Osteocyte (in vitro differentiated cells): ENCODE results near the gene TTC21A. TPM values are rescaled to one million over a fixed set of nuclear protein-coding genes. Genes with fewer than 3 reads are reported as not detected.

Experiments used
- DNase-seq: peaks from one replicate; pipeline ENCODE4 v3.0.0; 2021; ENCODE audit warnings: mixed read lengths; ENCODE audit not compliant: unreplicated experiment; ENCODE audit errors: extremely low spot score
- H3K27ac Mint-ChIP-seq: one replicate; pipeline ENCODE4 v1.8.0; 2021; ENCODE audit warnings: mild to moderate bottlenecking, mixed read lengths; ENCODE audit not compliant: unreplicated experiment
- H3K27me3 Mint-ChIP-seq: one replicate; pipeline ENCODE4 v1.8.0; 2021; ENCODE audit warnings: mixed read lengths; ENCODE audit not compliant: unreplicated experiment
- H3K36me3 Mint-ChIP-seq: one replicate; pipeline ENCODE4 v1.8.0; 2021; ENCODE audit warnings: mixed read lengths; ENCODE audit not compliant: unreplicated experiment
- H3K4me1 Mint-ChIP-seq: one replicate; pipeline ENCODE4 v1.8.0; 2021; ENCODE audit warnings: mixed read lengths; ENCODE audit not compliant: unreplicated experiment
- H3K4me3 Mint-ChIP-seq: one replicate; pipeline ENCODE4 v1.8.0; 2021; ENCODE audit warnings: mild to moderate bottlenecking, moderate library complexity, mixed read lengths; ENCODE audit not compliant: unreplicated experiment
- H3K9me3 Mint-ChIP-seq: one replicate; pipeline ENCODE4 v1.8.0; 2021; ENCODE audit warnings: mixed read lengths; ENCODE audit not compliant: unreplicated experiment
- total RNA-seq: library from RNA; stranded (reverse); gene quantifications from 2 replicates; pipeline ENCODE4 v1.2.1, GENCODE V29; 2021
- TF ChIP-seq, protein P1 (sequence below): fragments of 200-600 bp; sonication (generic); IDR thresholded peaks from 2 replicates; pipeline ENCODE4 v1.5.0; 2021; ENCODE audit warnings: antibody characterized with exemption, mild to moderate bottlenecking, moderate library complexity

Gene TTC21A
- total RNA-seq, 1 donor from 2014 or later, result 10.3 TPM

DNA sequence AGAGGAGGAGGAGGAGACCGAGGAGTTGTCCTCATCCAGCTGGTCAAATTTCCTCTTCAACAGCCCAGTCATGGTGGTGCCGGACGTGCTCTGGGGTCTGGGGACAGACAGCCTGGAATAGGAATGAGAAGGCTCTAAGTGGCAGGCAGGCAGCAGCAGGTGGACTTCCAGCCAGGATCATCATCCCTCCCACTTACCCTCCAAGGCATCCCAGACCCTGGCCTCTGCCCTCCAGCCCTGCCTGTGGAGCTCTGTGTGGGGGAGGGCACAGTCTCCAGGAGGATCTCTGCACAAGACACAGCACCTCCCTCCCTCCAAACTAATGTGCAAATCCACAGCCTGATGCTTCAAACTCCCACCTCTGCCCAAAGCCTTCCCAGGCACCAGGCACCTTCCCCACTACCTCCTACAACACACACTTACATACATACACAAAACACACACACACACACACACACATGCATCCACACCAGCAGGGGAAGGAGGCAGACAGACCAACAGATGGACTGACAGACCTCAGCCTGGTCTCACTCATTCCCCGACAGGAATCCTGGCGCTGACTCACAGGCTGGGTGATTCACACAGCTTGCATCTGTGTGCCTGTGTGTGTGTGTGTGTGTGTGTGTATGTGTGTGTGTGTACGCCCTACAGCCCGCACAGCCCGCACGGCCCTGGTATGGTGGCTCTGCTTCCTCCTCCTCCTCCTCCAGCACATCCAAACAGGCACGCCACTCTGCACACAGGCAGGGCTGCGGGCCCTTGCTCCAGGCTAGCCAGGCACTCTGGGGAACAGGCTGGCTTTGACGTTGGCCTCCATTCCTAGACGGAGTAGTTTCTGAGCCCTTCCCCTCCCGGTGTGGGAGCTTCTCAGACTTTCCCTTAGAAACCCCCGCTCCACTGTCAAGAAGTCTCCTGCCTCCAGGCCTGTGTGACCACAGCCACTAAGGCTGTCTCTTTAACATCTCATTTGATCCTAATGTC, 39.4 kb downstream of the TTC21A start:
- peak; percentile 90 for DNase-seq
- Mint-ChIP-seq H3K4me1 (peaks cover 77% of the 10 kb centered on the region), H3K36me3 (peaks cover 29% of the 10 kb centered on the region), H3K27me3 (no peaks in the 10 kb centered on the region), H3K27ac (peak overlapping the region; percentile 99), H3K9me3 (no peaks in the 10 kb centered on the region), H3K4me3 (peak overlapping the region; percentile 70)
- TF ChIP-seq, protein P1, sequence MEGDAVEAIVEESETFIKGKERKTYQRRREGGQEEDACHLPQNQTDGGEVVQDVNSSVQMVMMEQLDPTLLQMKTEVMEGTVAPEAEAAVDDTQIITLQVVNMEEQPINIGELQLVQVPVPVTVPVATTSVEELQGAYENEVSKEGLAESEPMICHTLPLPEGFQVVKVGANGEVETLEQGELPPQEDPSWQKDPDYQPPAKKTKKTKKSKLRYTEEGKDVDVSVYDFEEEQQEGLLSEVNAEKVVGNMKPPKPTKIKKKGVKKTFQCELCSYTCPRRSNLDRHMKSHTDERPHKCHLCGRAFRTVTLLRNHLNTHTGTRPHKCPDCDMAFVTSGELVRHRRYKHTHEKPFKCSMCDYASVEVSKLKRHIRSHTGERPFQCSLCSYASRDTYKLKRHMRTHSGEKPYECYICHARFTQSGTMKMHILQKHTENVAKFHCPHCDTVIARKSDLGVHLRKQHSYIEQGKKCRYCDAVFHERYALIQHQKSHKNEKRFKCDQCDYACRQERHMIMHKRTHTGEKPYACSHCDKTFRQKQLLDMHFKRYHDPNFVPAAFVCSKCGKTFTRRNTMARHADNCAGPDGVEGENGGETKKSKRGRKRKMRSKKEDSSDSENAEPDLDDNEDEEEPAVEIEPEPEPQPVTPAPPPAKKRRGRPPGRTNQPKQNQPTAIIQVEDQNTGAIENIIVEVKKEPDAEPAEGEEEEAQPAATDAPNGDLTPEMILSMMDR, result no peak

DNA sequence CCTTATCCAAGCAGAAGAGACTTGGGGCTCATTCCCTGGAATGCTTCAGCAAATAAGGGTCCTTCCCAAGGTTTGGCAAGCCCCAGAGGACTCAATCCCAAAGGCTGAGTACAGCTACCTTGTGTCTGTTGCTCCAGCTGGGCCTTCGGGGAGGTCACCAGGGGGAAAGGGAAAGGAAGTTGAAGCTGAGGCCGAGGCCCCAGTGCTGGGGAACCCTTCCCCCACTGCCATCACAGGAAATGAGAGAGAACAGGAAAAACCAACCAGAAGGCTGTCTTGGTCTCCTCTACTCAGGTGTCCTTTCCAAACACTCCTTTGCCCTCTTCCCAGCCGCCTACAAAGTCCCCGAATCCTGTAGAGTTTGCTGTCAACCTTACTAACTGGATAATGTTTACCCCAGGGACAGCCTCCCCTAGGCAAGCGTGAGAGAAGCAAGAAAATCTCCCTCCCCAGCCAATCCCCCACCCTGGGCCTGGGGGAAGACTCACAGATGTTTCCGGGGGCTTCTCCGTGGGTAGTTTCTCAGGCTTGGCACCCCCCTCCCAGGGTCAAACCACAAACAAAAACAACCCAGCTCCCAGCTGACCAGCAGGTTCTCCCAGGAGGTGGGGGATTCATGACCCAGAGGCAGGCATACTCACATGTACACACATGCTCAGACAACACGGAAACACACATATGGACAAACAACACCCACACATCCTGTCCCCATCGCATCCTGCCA, 40.4 kb downstream of the TTC21A start:
- Mint-ChIP-seq H3K4me3 (peak overlapping the region; percentile 70), H3K9me3 (no peaks in the 10 kb centered on the region), H3K27me3 (no peaks in the 10 kb centered on the region), H3K27ac (peak overlapping the region; percentile 99), H3K36me3 (peaks cover 23% of the 10 kb centered on the region), H3K4me1 (peaks cover 80% of the 10 kb centered on the region)
- TF ChIP-seq, protein P1, result no peak
- no peak for DNase-seq

DNA sequence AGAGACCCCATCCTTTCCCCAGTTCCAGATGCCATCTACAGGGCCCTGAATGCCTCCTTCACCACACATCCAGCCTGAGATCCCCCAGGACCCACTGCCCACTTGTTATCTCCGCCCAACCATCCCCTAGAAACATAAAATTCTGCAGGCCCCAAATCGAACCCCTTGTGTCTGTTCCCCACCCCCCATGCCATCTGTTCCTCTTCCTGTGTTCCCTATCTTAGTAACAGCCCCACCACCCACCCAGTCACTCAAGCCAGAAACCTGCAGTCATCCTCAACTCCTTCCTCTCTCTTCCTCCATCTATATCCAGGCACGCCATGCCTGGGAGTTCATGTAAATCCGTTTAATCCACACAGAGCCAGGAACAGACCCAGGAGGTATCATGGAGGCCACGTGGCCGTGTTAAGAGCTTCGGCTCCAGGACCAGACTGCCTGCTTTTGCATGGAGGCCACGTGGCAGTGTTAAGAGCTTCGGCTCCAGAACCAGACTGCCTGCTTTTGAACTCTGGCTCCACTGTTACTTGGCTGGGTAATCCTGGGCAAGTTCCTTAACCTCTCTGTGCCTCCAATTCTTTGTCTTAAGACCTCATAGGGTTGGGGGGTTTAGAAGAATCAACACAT, 41.1 kb downstream of the TTC21A start:
- H3K4me3 Mint-ChIP-seq, result peak overlapping the region; percentile 70
- H3K9me3 Mint-ChIP-seq, result no peaks in the 10 kb centered on the region
- DNase-seq, result no peak
- H3K4me1 Mint-ChIP-seq, result peaks cover 80% of the 10 kb centered on the region
- TF ChIP-seq, protein P1, result no peak
- H3K27me3 Mint-ChIP-seq, result no peaks in the 10 kb centered on the region
- peak overlapping the region; percentile 99 for H3K27ac Mint-ChIP-seq
- H3K36me3 Mint-ChIP-seq, result peaks cover 20% of the 10 kb centered on the region

DNA sequence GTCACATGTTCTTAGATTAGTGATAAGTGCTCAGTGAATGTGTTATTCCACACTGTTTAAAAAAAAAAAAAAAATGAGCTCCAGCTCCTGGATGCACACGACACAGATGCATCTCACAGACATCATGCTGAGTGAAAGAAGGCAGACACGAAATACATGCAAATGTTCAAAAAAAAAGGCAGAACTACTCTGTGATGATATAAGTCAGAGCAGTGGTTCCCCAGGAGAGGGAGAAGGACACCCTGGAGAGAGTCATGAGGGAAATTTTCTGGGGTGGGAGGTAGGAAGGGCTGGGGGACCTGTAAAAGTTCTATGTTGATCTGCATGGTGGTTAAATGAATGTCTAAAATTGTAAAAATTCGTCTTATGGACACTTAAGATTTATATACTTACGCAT, 41.6 kb downstream of the TTC21A start:
- Mint-ChIP-seq H3K36me3 (peaks cover 16% of the 10 kb centered on the region), H3K9me3 (no peaks in the 10 kb centered on the region), H3K27ac (peak overlapping the region; percentile 99), H3K27me3 (no peaks in the 10 kb centered on the region), H3K4me3 (peak overlapping the region; percentile 29), H3K4me1 (peaks cover 80% of the 10 kb centered on the region)
- TF ChIP-seq, protein P1, result no peak
- no peak for DNase-seq
